H1 (cell line): ENCODE results near the gene OVOL3. TPM values are rescaled to one million over a fixed set of nuclear protein-coding genes. Genes with fewer than 3 reads are reported as not detected.

Experiments used
- CTCF ChIA-PET: fragments of 300-600 bp; sonication (Branson Sonifier 250); formaldehyde crosslinking; loops from one replicate; lab custom pipeline; 2021; ENCODE audit not compliant: partially characterized antibody; lab: Charles Lee
- POLR2A ChIA-PET: fragments of 300-600 bp; sonication (Branson Sonifier 250); formaldehyde crosslinking; loops from one replicate; lab custom pipeline; 2021; ENCODE audit warnings: inconsistent platforms; ENCODE audit not compliant: partially characterized antibody; lab: Charles Lee
- DNase-seq, 2 experiments: peaks; one replicate each; pipeline versions ENCODE4 v3.0.0 to v3.0.0-alpha.2; 2010 to 2022; ENCODE audit warnings: low spot score in 2 of 2, low read depth in 1 of 2, mixed read lengths in 1 of 2
- FAIRE-seq: peaks from 2 replicates; lab custom pipeline; 2011; peaks lifted over from hg19 to GRCh38; lab: Jason Lieb, UNC
- H2AFZ ChIP-seq: 2 replicates; pipeline ENCODE4 v1.8.1; 2012; ENCODE audit warnings: low read length, inconsistent platforms
- H2AK5ac ChIP-seq: 2 replicates; pipeline ENCODE4 v1.6.1; 2013; ENCODE audit warnings: low read depth, low read length
- H2BK120ac ChIP-seq: replicated peaks from 2 replicates; pipeline ENCODE3; 2013; ENCODE audit warnings: low read depth, low read length, inconsistent platforms
- H2BK12ac ChIP-seq: 2 replicates; pipeline ENCODE4 v1.6.1; 2013; ENCODE audit warnings: low read depth, low read length
- H2BK15ac ChIP-seq: 2 replicates; pipeline ENCODE4 v1.6.1; 2013; ENCODE audit warnings: low read length
- H2BK20ac ChIP-seq: 2 replicates; pipeline ENCODE4 v1.6.1; 2013; ENCODE audit warnings: low read length
- H2BK5ac ChIP-seq: 2 replicates; pipeline ENCODE4 v1.6.1; 2013; ENCODE audit warnings: low read depth, low read length
- H3K14ac ChIP-seq: 2 replicates; pipeline ENCODE4 v1.6.1; 2013; ENCODE audit warnings: inconsistent platforms; ENCODE audit not compliant: insufficient read length
- H3K18ac ChIP-seq: 2 replicates; pipeline ENCODE4 v1.6.1; 2013; ENCODE audit warnings: low read length; ENCODE audit errors: extremely low read depth
- H3K23ac ChIP-seq: 2 replicates; pipeline ENCODE4 v1.6.1; 2013; ENCODE audit warnings: inconsistent platforms; ENCODE audit not compliant: insufficient read length
- H3K23me2 ChIP-seq: 2 replicates; pipeline ENCODE4 v1.6.1; 2013; ENCODE audit warnings: low read depth, low read length
- H3K27ac ChIP-seq: 2 replicates; pipeline ENCODE4 v1.6.1; 2011; ENCODE audit warnings: low read depth, low read length, inconsistent platforms
- H3K27me3 ChIP-seq, 4 experiments: replicated peaks in 1 of 4; 1 replicate in 1 of 4; 2 replicates in 3 of 4; pipeline versions ENCODE4 v1.6.1 to v1.8.1; 2011 to 2013; ENCODE audit warnings: low read length in 3 of 4, mild to moderate bottlenecking in 3 of 4, inconsistent platforms in 2 of 4, mixed read lengths in 2 of 4, moderate library complexity in 1 of 4; ENCODE audit not compliant: control insufficient read depth in 3 of 4, insufficient read depth in 3 of 4; ENCODE audit errors: extremely low read depth in 1 of 4
- H3K36me3 ChIP-seq, 4 experiments: 2 replicates each; pipeline versions ENCODE4 v1.6.1 to v1.8.1; 2011 to 2013; ENCODE audit warnings: mild to moderate bottlenecking in 4 of 4, low read length in 3 of 4, moderate library complexity in 2 of 4, control low read depth in 1 of 4, inconsistent platforms in 1 of 4; ENCODE audit not compliant: insufficient read depth in 4 of 4, control insufficient read depth in 2 of 4
- H3K4ac ChIP-seq: replicated peaks from 2 replicates; pipeline ENCODE3; 2013; ENCODE audit warnings: low read length, low read depth, mixed read lengths, inconsistent platforms; ENCODE audit not compliant: insufficient read length
- H3K4me1 ChIP-seq, 4 experiments: replicated peaks in 1 of 4; 1 replicate in 1 of 4; 2 replicates in 3 of 4; pipeline versions ENCODE4 v1.6.1 to v1.8.1; 2011 to 2013; ENCODE audit warnings: low read length in 3 of 4, inconsistent platforms in 2 of 4, mixed read lengths in 1 of 4; ENCODE audit not compliant: insufficient read depth in 4 of 4, control insufficient read depth in 3 of 4
- H3K4me2 ChIP-seq, 2 experiments: 2 replicates each; pipeline versions ENCODE4 v1.6.1 to v1.8.1; 2011 to 2013; ENCODE audit warnings: low read depth in 2 of 2, low read length in 2 of 2, control low read depth in 1 of 2, inconsistent platforms in 1 of 2, mild to moderate bottlenecking in 1 of 2; ENCODE audit not compliant: insufficient read depth in 1 of 2
- H3K4me3 ChIP-seq, 4 experiments: fragments of 200-600, 300-600 bp in 1 of 4; sonication (generic), shearing (Covaris generic), sonication (Bioruptor Twin) in 1 of 4; 2 replicates each; pipeline versions ENCODE4 v1.5.1 to v1.8.1; 2011 to 2016; ENCODE audit warnings: low read length in 4 of 4, low read depth in 3 of 4, control low read depth in 2 of 4, inconsistent platforms in 2 of 4, mild to moderate bottlenecking in 2 of 4, mixed read lengths in 1 of 4, moderate library complexity in 1 of 4; ENCODE audit not compliant: insufficient read depth in 2 of 4; ENCODE audit errors: extremely low read depth in 1 of 4
- H3K56ac ChIP-seq: replicated peaks from 2 replicates; pipeline ENCODE3; 2013; ENCODE audit warnings: low read depth, mild to moderate bottlenecking, mixed read lengths, low read length, inconsistent platforms; ENCODE audit not compliant: insufficient read length
- H3K79me1 ChIP-seq: 2 replicates; pipeline ENCODE4 v1.6.1; 2013; ENCODE audit warnings: low read depth, low read length, control low read depth
- H3K79me2 ChIP-seq, 2 experiments: 2 replicates each; pipeline versions ENCODE4 v1.6.1 to v1.8.1; 2012 to 2013; ENCODE audit warnings: low read length in 2 of 2, mild to moderate bottlenecking in 2 of 2, inconsistent platforms in 1 of 2; ENCODE audit not compliant: insufficient read depth in 2 of 2, control insufficient read depth in 1 of 2
- H3K9ac ChIP-seq, 4 experiments: replicated peaks in 1 of 4; 1 replicate in 1 of 4; 2 replicates in 3 of 4; pipeline versions ENCODE4 v1.6.1 to v1.8.1; 2011 to 2013; ENCODE audit warnings: low read depth in 3 of 4, low read length in 3 of 4, control low read depth in 2 of 4, mild to moderate bottlenecking in 2 of 4, moderate library complexity in 2 of 4, inconsistent platforms in 1 of 4; ENCODE audit errors: extremely low read depth in 1 of 4
- H3K9me3 ChIP-seq, 2 experiments: 2 replicates each; pipeline versions ENCODE4 v1.6.1 to v1.8.1; 2012 to 2013; ENCODE audit warnings: mild to moderate bottlenecking in 2 of 2, moderate library complexity in 2 of 2, control low read depth in 1 of 2, inconsistent platforms in 1 of 2, low read depth in 1 of 2, low read length in 1 of 2, mixed read lengths in 1 of 2; ENCODE audit not compliant: insufficient read depth in 2 of 2
- H4K20me1 ChIP-seq, 2 experiments: replicated peaks in 1 of 2; 2 replicates each; pipeline versions ENCODE3 to v1.8.1; 2011 to 2013; ENCODE audit warnings: inconsistent platforms in 2 of 2, low read length in 2 of 2, mild to moderate bottlenecking in 1 of 2; ENCODE audit not compliant: insufficient read depth in 2 of 2, control insufficient read depth in 1 of 2
- H4K5ac ChIP-seq: 2 replicates; pipeline ENCODE4 v1.6.1; 2013; ENCODE audit warnings: low read length, low read depth, mixed read lengths, inconsistent platforms; ENCODE audit not compliant: insufficient read length
- H4K8ac ChIP-seq: 2 replicates; pipeline ENCODE4 v1.8.0; 2013; ENCODE audit warnings: mild to moderate bottlenecking, moderate library complexity, low read length, inconsistent platforms; ENCODE audit not compliant: insufficient read depth; ENCODE audit errors: extremely low read depth
- H4K91ac ChIP-seq: replicated peaks from 2 replicates; pipeline ENCODE3; 2013; ENCODE audit warnings: low read length, mixed read lengths, inconsistent platforms; ENCODE audit not compliant: insufficient read length
- CEBPB ChIP-seq: IDR thresholded peaks from 2 replicates; pipeline ENCODE4 v1.6.1; 2012; ENCODE audit warnings: low read depth, low read length
- FOSL1 ChIP-seq: IDR thresholded peaks from 2 replicates; pipeline ENCODE4 v1.6.1; 2011; ENCODE audit warnings: mild to moderate bottlenecking, low read depth, low read length, moderate library complexity; ENCODE audit not compliant: insufficient read depth
- GABPA ChIP-seq: IDR thresholded peaks from 2 replicates; pipeline ENCODE4 v1.6.1; 2011; ENCODE audit warnings: mild to moderate bottlenecking, low read length, moderate library complexity, borderline replicate concordance; ENCODE audit not compliant: insufficient read depth
- HDAC6 ChIP-seq: IDR thresholded peaks from one replicate; pipeline ENCODE4 v1.7.1; 2012; ENCODE audit warnings: low read depth, mild to moderate bottlenecking, inconsistent platforms, low read length, moderate library complexity
- KDM4A ChIP-seq: IDR thresholded peaks from one replicate; pipeline ENCODE4 v1.7.1; 2012; ENCODE audit warnings: low read depth, mild to moderate bottlenecking, moderate library complexity, low read length, inconsistent platforms; ENCODE audit not compliant: severe bottlenecking
- RAD21 ChIP-seq, 2 experiments: IDR thresholded peaks in 1 of 2; conservative IDR thresholded peaks in 1 of 2; 2 replicates each; pipeline ENCODE4 v1.6.1; 2011; ENCODE audit warnings: low read depth in 2 of 2, low read length in 2 of 2, improper control_type of control experiment in 1 of 2, inconsistent platforms in 1 of 2, mild to moderate bottlenecking in 1 of 2, moderate library complexity in 1 of 2
- RNF2 ChIP-seq: fragments of 200-900, 300-1000 bp; sonication (generic); IDR thresholded peaks from 2 replicates; pipeline ENCODE4 v1.7.1; 2016; ENCODE audit warnings: borderline replicate concordance, low read depth, mild to moderate bottlenecking, antibody characterized with exemption, low read length; ENCODE audit not compliant: poor library complexity, severe bottlenecking; ENCODE audit errors: missing control alignments
- SIX5 ChIP-seq: IDR thresholded peaks from 2 replicates; pipeline ENCODE4 v1.6.1; 2011; ENCODE audit warnings: mild to moderate bottlenecking, low read depth, low read length
- SP1 ChIP-seq: IDR thresholded peaks from 2 replicates; pipeline ENCODE4 v1.6.1; 2011; ENCODE audit warnings: low read depth, low read length
- SUZ12 ChIP-seq: fragments of 200-600 bp; sonication (generic); IDR thresholded peaks from 2 replicates; pipeline ENCODE4 v1.6.1; 2012; ENCODE audit warnings: mild to moderate bottlenecking, inconsistent platforms, low read length, moderate library complexity, mixed read lengths
- TCF12 ChIP-seq: IDR thresholded peaks from 2 replicates; pipeline ENCODE4 v1.6.1; 2011; ENCODE audit warnings: low read depth, mild to moderate bottlenecking, low read length
- WGBS, 2 experiments: shearing (Covaris generic) in 1 of 2; methylation state at CpG; one replicate each; pipeline versions ENCODE4 v1.1.6 to v1.1.7; 2013 to 2015; ENCODE audit warnings: low lambda C conversion rate in 2 of 2, mixed read lengths in 2 of 2, inconsistent platforms in 1 of 2, low coverage in 1 of 2, missing lambda C conversion rate in 1 of 2; ENCODE audit not compliant: insufficient replicate concordance in 2 of 2, insufficient coverage in 1 of 2, insufficient read length in 1 of 2; ENCODE audit errors: extremely low coverage in 1 of 2, missing lambda C conversion rate in 1 of 2; 5-methylcytosine and 5-hydroxymethylcytosine counted together
- polyA plus RNA-seq, 7 experiments: library from polyadenylated mRNA; depleted of rRNA in 3 of 7; stranded (reverse) in 5 of 7; unstranded in 2 of 7; fragments of >200 nt in 5 of 7; fragments of 200-250 nt in 2 of 7; gene quantifications; 1 replicate in 5 of 7; 2 replicates in 1 of 7; 4 replicates in 1 of 7; pipeline versions ENCODE4 v1.2.1 to v1.2.3, GENCODE V29; 2011 to 2013; ENCODE audit warnings: missing spikeins in 2 of 7, mixed read lengths in 2 of 7
- total RNA-seq: library from RNA; stranded (reverse); fragmentation: NEBNext Ultra II Directional; extraction: Animal tissue kit (Norgen Biotek cat#: 25700); gene quantifications from 2 replicates; pipeline ENCODE4 v1.2.1, GENCODE V29; 2021

The OVOL3 gene
- total and polyA plus RNA-seq, 2 of the 8 experiments (the other 6 are each of a cell fraction or from before 2014, with no cell fraction given) = 0.45 TPM; not detected in 1

GRCh38 chr19:36084231-36085009 lies 26.5 kb upstream of the OVOL3 start:
- Histone ChIP-seq H3K27me3 (no peaks in the 10 kb centered on the region), H3K36me3 (peaks cover 40 to 72% (median 63%) of the 10 kb centered on the region in 4 experiments), H2BK12ac (no peak overlapping the region), H4K8ac (no peak overlapping the region), H2BK120ac (no peak overlapping the region), H3K56ac (no peak overlapping the region), H2AFZ (no peak overlapping the region), H4K5ac (no peak overlapping the region), H3K4me3 (no peak overlapping the region), H3K4ac (no peak overlapping the region), H2BK20ac (no peak overlapping the region), H3K27ac (no peak overlapping the region), H3K4me2 (no peak overlapping the region), H3K4me1 (no peaks in the 10 kb centered on the region), H3K9me3 (no peaks in the 10 kb centered on the region), H3K14ac (no peak overlapping the region), H3K18ac (no peak overlapping the region), H3K79me2 (no peaks in the 10 kb centered on the region), H3K23ac (no peak overlapping the region), H3K79me1 (no peaks in the 10 kb centered on the region), H3K23me2 (no peaks in the 10 kb centered on the region), H4K91ac (no peak overlapping the region), H3K9ac (no peak overlapping the region), H2BK15ac (no peak overlapping the region), H2AK5ac (no peak overlapping the region), H2BK5ac (no peak overlapping the region), H4K20me1 (peaks cover 0 to 20% of the 10 kb centered on the region in 2 experiments)
- CTCF ChIA-PET = interaction anchor here (0.6 to 2.2 kb wide), 5 partner anchors 11 to 181 kb away, joined by 3 to 5 read pairs (median 3); no protein-coding TSS in a partner anchor
- FAIRE-seq (no peak), DNase-seq (no peak)
- POLR2A ChIA-PET = interaction anchor here (0.8 to 1.2 kb wide), 2 partner anchors 12 to 14 kb away, joined by 3 read pairs; no protein-coding TSS in a partner anchor
- 89% methylated on average over 12 of the region's 12 CpGs; no CpG with 5 or more reads in 1 of the 2 experiments for WGBS, 2 experiments
- no peak for TF ChIP-seq SP1
- TF ChIP-seq SIX5 = no peak
- no peak for TF ChIP-seq FOSL1
- no peak for TF ChIP-seq GABPA
- no peak for TF ChIP-seq HDAC6
- no peak for TF ChIP-seq RAD21 (IDR thresholded peaks at IDR 0.05 in 1 of 2, conservative IDR thresholded peaks at IDR 0.05 in 1 of 2; ENCODE audit: low read depth in 2 of 2, low read length in 2 of 2)
- TF ChIP-seq SUZ12 = no peak
- TF ChIP-seq KDM4A = no peak
- no peak for TF ChIP-seq CEBPB
- TF ChIP-seq TCF12 = no peak
- TF ChIP-seq RNF2 = no peak
